ENCODE data around the gene KCNIP3. TPM values are rescaled to one million over a fixed set of nuclear protein-coding genes. Genes with fewer than 3 reads are reported as not detected.

KCNIP3 gene
- total RNA-seq, 1 experiment from 2014 or later, result 19.1 TPM

DNA sequence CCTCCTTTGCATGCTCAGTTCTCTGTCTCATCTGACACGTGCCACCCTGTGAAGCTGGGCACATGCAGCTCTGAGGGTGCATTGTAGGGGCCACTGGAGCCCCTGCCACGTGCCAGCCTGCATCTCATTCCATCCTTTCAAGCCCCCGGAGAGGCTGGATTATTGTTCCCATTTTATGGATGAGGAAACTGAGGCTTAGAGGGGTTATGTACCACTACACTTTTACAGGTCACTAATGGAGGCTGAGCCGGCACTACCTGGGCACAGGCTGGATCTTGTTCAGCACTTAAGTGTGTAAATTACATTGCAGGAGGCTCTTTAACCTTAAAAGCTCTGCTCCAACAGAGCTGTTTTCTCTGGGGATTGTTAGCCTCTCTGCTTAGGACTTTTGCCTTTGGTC, 47.5 kb downstream of the KCNIP3 start:
- TF ChIP-seq EZH2 (IDR thresholded peaks at IDR 0.05; ENCODE audit: low read length, unreplicated experiment) (no peak), EZH2phosphoT487 (IDR thresholded peaks at IDR 0.05; ENCODE audit: borderline replicate concordance, low read length) (no peak)
- TF ChIP-seq, protein P1, sequence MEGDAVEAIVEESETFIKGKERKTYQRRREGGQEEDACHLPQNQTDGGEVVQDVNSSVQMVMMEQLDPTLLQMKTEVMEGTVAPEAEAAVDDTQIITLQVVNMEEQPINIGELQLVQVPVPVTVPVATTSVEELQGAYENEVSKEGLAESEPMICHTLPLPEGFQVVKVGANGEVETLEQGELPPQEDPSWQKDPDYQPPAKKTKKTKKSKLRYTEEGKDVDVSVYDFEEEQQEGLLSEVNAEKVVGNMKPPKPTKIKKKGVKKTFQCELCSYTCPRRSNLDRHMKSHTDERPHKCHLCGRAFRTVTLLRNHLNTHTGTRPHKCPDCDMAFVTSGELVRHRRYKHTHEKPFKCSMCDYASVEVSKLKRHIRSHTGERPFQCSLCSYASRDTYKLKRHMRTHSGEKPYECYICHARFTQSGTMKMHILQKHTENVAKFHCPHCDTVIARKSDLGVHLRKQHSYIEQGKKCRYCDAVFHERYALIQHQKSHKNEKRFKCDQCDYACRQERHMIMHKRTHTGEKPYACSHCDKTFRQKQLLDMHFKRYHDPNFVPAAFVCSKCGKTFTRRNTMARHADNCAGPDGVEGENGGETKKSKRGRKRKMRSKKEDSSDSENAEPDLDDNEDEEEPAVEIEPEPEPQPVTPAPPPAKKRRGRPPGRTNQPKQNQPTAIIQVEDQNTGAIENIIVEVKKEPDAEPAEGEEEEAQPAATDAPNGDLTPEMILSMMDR (conservative IDR thresholded peaks at IDR 0.05; ENCODE audit: low read depth, low read length), result no peak
- intact Hi-C loops (cut with micrococcal nuclease), result loop anchor here (1.0 to 5.0 kb wide), 2 partner anchors 21 to 58 kb away; partner anchors contain the start of gene FAHD2A
- Histone ChIP-seq H3K9me3 (ENCODE audit: low read length) (no peaks in the 10 kb centered on the region), H3K4me1 (ENCODE audit: insufficient read depth, low read length) (peaks cover 25% of the 10 kb centered on the region), H4K20me1 (ENCODE audit: low read length) (no peaks in the 10 kb centered on the region), H3K27me3 (ENCODE audit: low read length) (no peaks in the 10 kb centered on the region), H3K79me2 (ENCODE audit: low read length) (no peaks in the 10 kb centered on the region), H2AFZ (ENCODE audit: low read length) (0 out of 2 replicates have a peak overlapping the region, but pooled peaks have one; percentile 77), H3K27ac (ENCODE audit: low read length) (no peak overlapping the region), H3K9ac (ENCODE audit: low read length) (peak overlapping the region; percentile 90; the same call in 1 of the 2 replicates), H3K9me2 (replicated peaks; ENCODE audit: low read length) (no peaks in the 10 kb centered on the region), H3K4me3 (ENCODE audit: low read length) (no peak overlapping the region), H3K36me3 (ENCODE audit: low read depth, low read length) (no peaks in the 10 kb centered on the region), H3K4me2 (ENCODE audit: low read length) (peak overlapping the region; percentile 95; the same call in 1 of the 2 replicates), H3F3A (ENCODE audit: low read length, unreplicated experiment) (no peaks in the 10 kb centered on the region)
- ATAC-seq, result no peak
- BruUV-seq (replicated peaks), result no TSS peak
- no peak for DNase-seq
- CTCF ChIA-PET, result interaction anchor here (0.6 to 1.9 kb wide), 5 partner anchors 8 to 1524 kb away, joined by 5 to 9 read pairs (median 5); no protein-coding TSS in a partner anchor
- POLR2A ChIA-PET (ENCODE audit: unreplicated experiment), result no interaction called here

DNA sequence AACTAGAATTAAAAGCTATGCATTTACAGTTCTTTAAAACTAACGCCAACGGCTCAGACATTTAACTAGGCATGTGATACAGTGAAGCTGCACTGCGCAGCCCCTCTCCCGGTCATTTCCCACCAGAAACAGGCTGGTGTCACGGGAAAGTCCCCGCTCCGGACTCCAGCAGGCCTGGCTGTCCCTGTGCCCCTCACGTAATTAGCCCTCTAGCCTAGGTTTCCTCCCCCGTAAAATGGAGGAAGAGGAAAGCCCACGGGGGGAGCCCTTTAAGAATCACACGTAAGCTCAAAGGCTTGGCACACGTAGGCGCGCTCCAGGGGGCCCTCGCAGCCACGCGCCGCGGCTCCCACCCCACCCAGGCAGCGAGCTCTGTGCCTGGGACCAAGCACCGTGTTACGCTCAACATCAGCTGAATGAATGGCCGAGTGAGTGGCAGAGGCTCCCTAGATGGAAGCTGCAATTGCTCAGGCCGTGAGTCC, 48.0 kb downstream of the KCNIP3 start:
- no peak for TF ChIP-seq EZH2phosphoT487 (IDR thresholded peaks at IDR 0.05; ENCODE audit: borderline replicate concordance, low read length)
- no peak for TF ChIP-seq EZH2 (IDR thresholded peaks at IDR 0.05; ENCODE audit: low read length, unreplicated experiment)
- TF ChIP-seq, protein P1 (conservative IDR thresholded peaks at IDR 0.05; ENCODE audit: low read depth, low read length), result no peak
- intact Hi-C loops (cut with micrococcal nuclease), result loop anchor here (1.0 to 5.0 kb wide), 2 partner anchors 22 to 57 kb away; partner anchors contain the start of gene FAHD2A
- Histone ChIP-seq H3K4me2 (ENCODE audit: low read length) (peak overlapping the region; percentile 95), H3K36me3 (ENCODE audit: low read depth, low read length) (no peaks in the 10 kb centered on the region), H3K4me1 (ENCODE audit: insufficient read depth, low read length) (peaks cover 25% of the 10 kb centered on the region), H3K9me2 (replicated peaks; ENCODE audit: low read length) (no peaks in the 10 kb centered on the region), H3K4me3 (ENCODE audit: low read length) (peak overlapping the region; percentile 84), H3K79me2 (ENCODE audit: low read length) (no peaks in the 10 kb centered on the region), H4K20me1 (ENCODE audit: low read length) (no peaks in the 10 kb centered on the region), H3K27me3 (ENCODE audit: low read length) (no peaks in the 10 kb centered on the region), H3K9ac (ENCODE audit: low read length) (peak overlapping the region; percentile 90), H3F3A (ENCODE audit: low read length, unreplicated experiment) (no peaks in the 10 kb centered on the region), H3K9me3 (ENCODE audit: low read length) (no peaks in the 10 kb centered on the region), H2AFZ (ENCODE audit: low read length) (peak overlapping the region; percentile 77), H3K27ac (ENCODE audit: low read length) (peak overlapping the region; percentile 24)
- DNase-seq (no peak), ATAC-seq (no peak)
- CTCF ChIA-PET, result interaction anchor here (0.6 to 1.9 kb wide), 7 partner anchors 9 to 1523 kb away, joined by 3 to 9 read pairs (median 5); no protein-coding TSS in a partner anchor
- BruUV-seq (replicated peaks), result TSS peak; percentile 40
- POLR2A ChIA-PET (ENCODE audit: unreplicated experiment), result interaction anchor here (1.0 kb wide), 1 partner anchor 58 kb away, joined by 3 read pairs; the partner anchor contains the start of gene FAHD2A
